GM19455 (cell line): ENCODE data around the gene XBP1.
"Not testable (repeated sequence)": the region's sequence is repeated elsewhere in the genome, so short reads cannot be mapped to it uniquely, and the experiment has no call there.

Source experiments
- ATAC-seq: cut with Tn5 transposase; IDR thresholded peaks from one replicate; pipeline ENCODE4 v1.9.1; 2021; ENCODE audit not compliant: unreplicated experiment

Gene XBP1

DNA sequence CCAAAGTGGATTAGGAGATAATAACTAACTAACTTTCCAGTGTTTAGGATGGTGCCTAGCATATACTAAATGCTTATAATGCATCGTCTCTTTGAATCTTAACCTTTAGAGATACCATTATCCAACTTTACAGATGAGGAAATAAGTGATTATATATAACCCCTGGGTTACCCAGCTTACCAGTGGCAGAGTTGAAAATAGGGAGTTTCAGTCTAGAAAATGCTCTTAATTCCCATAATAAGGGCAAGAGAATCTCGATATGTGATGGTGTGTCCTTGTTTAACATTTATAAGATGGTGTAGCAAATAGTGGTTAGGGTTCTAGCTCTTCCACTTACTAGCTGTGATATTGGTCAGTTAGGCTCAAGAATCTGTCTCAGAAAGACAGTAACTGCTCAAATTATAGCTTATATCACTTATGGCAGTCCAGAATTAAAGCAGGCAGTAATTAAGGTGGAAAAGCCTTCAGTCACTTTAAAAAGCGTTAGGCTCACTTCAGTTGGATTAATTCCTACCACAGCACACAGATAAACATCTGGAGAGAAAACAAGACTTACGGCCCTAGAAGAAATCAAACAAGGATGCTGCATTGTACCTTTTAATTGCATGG, 6.3 kb downstream of the XBP1 start:
- ATAC-seq, result no peak

DNA sequence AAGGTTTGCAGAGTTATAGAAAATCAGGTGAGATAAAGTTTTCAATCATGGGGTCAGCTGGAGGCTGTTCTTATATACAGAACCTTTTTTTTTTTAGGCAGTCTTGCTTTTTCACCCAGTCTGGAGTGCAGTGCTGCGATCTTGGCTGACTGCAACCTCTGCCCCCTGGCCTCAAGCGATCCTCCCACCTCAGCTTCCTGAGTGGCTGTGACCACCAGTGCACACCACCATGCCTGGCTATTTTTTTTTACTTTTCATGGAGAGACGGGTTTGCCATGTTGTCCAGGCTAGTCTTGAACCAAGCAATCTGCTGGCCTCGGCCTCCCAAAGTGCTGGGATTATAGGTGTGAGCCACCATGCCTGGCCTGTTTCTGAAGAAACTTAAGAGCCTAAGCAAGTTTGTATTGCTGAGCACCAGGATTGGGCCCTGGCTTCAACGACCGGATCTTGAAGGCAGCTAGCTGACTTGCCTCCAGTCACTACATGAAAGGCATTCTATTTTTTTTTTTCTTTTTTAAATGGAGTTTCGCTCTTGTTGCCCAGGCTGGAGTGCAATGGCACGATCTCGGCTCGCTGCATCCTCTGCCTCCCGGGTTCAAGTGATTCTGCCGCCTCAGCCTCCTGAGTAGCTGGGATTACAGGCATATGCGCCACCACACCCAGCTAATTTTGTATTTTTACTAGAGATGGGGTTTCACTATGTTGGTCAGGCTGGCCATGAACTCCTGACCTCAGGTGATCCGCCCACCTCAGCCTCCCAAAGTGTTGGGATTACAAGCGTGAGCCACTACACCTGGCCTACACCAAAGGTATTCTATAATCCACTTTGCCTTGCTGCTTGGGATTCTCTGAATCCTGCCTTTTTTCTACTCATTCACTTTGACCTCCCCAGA, 7.6 kb downstream of the XBP1 start:
- peak; percentile 39 for ATAC-seq

DNA sequence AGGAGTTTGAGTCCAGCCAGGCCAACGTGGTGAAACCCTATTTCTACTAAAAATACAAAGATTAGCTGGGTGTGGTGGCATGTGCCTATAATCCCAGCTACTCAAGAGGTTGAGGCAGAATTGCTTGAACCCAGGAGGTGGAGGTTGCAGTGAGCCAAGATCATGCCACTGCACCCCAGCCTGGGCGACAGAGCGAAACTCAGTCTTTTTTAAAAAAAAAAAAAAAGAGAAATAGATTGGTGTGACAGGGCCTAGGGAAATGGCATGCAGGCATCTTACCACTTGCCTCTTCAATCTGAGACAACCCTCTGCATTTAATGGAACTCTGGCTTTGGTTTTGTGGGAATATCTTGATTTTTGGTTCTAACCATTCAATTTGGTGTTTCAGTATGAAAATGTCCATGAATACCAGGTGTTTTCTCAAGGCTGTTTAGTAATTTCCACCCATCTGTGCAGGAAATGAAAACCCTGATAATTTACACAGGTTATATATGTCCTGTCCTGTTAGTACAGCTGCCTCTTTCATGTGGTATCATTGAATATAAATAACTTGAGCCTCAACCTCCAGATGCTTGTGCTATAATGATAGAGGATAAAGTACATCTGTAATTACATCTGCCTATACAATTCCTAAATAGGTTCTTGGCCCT, 8.4 kb downstream of the XBP1 start:
- ATAC-seq, result peak; percentile 57

DNA sequence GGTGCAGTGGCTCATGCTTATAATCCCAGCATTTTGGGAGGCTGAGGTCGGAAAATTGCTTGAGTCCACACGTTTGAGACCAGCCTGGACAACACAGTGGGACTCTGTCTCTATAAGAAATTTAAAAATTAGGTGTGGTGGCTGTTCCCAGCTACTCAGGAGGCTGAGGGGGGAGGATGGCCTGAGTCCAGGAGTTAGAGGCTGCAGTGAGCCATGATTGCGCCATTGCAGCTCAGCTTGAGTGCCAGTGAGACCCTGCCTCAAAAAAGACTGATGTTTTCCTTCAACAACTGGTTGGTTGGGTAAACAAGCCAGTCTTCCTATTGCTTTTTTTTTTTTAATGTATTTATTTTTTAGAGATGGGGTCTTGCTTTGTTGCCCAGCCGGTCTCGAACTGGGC, 9.2 kb downstream of the XBP1 start:
- no peak for ATAC-seq

DNA sequence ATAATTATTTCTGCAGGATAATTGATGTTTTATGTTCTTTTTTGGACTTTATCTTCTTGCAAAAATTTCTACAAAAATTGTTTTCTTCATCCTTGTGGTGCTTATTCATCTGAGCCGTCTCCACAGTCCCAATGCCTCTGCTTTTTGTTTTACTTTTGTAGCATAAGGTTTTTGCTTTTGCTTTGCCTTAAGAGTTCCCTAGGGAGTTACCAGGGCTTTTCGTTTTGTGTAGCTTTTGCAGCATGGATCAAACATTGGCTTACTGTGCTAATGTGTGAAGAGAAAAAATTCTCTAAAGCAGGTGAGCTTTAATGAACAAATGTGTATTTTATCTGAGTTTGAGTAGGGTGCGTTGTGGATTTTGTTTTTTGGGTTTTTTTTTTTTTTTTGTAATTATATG, 11.8 kb downstream of the XBP1 start:
- no peak for ATAC-seq

DNA sequence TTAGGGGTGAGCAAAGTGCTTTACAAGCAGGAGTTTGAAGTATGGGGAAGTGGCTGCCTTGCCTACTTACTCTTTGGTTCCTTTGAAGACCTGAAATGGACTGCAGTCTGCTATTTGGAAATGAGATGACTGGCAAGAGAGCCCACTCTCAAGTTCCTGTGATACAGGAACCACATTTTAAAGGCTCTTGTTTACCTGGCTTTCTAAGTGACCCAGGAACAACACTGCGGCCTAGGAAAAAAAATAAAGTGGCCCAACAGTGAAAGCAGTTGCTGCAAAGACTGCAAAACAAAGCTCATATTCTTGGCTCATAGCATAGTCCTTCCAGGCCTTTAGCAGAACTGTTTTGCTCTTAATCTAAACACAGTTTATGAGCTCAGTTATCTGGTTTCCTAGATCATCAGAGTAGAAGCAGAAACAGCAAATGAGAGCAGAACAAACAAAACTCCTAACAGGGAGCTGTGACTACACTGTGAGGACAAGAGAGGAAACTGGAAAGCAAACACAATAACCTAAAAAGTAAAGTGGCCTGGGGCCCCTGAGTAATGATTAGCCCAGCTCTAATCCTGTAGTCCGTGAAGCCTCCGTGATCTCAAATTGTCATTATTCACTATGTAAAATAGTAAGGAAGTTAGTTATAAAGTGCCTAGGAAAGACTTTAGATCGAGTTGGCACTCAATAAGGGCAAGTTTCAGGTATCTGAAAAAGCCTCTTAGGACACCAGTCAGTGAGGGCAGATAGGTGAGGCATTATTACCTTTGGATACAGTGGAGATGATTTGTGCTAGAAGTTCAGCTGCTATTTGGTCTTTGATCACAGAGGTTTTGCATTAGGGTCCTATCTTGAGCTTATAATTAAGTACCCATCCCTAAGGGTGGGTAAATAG, 16.3 kb downstream of the XBP1 start:
- no peak for ATAC-seq

DNA sequence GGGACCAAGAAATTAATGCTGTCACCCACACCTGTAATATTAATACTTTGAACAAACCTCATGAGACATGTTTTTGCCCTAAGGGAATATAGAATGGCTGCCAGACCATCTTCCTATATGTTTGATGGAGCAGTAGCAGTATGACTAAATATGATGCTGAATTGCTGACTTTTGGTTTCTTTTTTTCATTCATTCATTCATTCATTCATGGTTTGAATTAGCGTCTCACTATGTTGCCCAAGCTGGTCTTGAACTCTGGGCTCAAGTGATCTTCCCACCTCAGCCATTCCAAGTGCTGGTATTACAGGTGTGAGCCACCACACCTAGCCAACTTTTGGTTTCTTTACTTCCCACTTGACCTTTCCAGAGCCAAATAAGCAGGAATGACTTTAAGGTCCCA, 20.1 kb downstream of the XBP1 start:
- no peak for ATAC-seq

DNA sequence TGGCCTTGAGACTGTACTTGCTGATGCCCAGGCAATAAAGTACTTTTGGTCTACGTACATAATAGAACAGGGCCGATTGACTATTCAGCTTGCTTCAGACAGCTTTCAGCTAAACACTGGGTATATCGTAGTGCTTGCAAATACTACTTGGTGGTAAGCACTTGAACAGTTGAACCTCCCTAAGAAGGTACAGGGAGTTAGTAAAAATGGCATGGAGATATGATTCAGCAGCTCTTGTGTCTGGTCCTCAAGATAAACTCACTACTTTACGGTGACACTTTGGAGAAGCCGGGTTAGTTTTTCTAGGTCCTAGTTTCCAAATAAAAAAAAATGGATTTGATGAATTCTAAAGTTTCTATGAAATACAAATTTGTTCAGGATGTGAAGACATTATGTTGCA, 20.5 kb downstream of the XBP1 start:
- no peak for ATAC-seq

DNA sequence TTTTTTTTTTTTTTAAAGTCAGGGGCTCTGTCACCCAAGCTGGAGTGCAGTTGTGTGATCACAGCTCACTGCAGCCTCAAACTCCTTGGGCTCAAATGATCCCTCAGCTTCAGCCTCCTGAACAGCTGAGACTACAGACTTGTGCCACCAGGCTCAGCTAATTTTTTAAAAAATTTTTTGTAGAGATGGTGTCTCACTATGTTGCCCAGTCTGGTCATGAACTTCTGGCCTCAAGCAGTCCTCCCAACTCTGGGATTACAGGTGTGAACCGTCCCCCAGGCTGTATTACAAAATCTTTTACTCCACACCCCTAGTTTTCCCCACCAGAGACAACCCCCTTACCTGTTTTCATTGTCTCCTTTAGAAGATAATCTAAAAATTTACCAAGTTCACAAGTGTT, 26.0 kb downstream of the XBP1 start:
- no peak for ATAC-seq

DNA sequence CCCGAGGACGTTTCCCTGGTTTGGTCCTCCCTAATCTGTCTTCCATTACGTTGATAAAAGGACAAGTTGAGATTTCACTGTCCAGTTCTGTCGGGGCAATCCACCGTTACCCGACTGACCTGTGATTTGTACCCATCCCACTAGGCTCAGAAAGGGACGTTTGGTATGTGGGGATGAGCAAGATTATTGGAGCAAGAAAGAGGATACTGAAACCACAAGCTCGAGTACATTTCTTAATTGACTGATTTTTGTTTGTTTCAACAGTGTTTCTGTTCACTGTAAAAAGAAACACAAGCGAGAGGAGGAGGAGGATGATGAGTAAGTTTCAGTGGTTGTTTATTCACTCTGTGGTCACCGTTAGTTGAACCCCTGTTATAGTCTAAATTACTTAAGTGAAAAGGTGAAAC, 26.9 kb downstream of the XBP1 start:
- ATAC-seq, result peak; percentile 21

DNA sequence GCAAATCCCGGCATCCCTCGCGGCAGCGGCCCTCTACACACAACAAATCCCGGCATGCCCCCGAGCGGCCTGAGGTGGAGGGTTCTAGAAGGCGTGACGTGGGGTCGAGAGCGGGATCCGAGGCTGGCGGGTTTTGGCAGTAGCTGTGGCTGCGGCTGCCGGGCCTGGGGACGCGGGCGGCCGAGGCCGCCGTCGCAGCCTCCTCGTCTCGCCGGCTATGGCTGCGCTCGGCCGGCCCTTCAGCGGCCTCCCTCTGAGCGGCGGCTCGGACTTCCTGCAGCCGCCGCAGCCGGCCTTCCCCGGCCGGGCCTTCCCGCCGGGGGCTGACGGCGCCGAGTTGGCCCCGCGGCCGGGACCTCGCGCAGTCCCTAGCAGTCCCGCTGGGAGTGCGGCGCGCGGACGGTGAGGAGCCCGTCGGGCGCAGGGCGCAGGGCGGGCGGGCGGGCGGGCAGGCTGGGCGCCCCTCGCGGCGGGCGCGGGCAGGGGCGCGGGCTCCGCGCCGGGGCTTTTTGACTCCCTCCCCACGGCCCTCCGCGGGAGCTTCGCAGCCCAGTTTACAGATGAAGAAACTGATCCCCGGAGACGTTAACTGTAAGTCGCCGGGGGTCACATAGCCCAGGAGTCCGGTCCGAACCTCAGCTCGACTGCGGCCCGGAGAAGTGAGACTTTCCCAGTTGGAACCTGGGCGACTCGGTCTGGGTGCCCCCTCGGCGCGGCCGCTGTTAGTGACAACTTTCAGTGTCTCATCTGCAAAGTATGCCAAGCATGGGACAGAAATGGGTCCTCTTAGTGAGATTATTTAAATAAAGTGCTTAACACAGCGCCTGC, 27.5 kb downstream of the XBP1 start, which contains the start of gene CCDC117:
Gene CCDC117 (plus strand): TSS at position 63 of the 828 bp plus-strand sequence. CDS start 155 bp downstream, at position 218.
- peak; percentile 85 for ATAC-seq

DNA sequence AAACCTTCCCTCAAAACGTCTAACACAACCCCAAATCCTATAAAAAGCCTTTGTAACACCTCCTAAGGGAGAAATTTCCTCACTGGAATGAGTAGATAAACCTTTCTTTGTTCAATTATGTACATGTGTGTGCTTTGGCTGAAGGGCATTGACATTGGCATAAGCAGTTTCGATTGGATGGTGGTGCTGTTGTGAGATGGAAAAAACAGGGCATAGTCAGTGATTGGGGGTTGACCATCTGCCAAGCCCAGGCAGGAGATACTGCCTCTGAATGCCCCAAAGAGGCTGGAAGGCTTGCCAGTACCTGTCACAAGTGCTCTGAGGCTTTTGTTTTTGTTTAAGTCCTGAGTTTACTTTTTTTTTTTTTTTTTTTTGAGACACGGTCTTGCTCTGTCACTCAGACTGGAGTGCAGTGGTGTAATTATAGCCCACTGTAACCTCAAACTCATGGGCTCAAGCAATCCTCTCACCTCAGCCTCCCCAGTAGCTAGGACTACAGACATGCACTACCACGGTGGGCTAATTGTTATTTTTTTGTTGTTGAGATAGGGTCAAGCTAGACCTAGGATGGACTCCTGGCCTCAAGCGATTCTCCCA, 29.1 kb downstream of the XBP1 start:
- no peak for ATAC-seq

DNA sequence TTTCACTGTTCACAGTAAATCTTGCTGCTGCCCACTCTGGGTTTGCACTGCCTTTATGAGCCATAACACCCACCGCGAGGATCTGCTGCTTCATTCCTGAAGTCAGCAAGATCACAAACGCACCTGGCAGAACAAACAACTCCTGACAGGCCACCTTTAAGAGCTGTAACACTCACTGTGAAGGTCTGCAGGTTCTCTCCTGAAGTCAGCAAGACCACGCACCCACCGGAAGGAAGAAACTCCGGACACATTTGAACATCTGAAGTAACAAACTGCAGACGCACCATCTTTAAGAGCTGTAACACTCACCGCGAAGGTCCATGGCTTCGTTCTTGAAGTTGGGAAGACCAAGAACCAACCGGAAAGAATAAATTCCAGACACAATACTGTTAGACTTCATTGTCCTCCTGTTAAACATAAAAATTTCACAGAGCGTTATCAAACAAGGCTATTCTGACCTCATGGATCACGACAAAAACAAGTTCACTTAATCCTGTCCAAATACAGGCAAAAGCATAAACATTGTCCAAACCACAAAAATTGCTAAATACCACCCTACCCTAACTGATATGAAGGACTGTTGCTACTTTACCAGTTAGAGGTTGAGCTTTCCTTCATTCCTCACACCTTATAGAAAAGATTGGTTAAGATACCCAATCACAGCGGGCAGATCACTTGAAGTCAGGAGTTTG, 30.8 kb downstream of the XBP1 start:
- no peak for ATAC-seq

DNA sequence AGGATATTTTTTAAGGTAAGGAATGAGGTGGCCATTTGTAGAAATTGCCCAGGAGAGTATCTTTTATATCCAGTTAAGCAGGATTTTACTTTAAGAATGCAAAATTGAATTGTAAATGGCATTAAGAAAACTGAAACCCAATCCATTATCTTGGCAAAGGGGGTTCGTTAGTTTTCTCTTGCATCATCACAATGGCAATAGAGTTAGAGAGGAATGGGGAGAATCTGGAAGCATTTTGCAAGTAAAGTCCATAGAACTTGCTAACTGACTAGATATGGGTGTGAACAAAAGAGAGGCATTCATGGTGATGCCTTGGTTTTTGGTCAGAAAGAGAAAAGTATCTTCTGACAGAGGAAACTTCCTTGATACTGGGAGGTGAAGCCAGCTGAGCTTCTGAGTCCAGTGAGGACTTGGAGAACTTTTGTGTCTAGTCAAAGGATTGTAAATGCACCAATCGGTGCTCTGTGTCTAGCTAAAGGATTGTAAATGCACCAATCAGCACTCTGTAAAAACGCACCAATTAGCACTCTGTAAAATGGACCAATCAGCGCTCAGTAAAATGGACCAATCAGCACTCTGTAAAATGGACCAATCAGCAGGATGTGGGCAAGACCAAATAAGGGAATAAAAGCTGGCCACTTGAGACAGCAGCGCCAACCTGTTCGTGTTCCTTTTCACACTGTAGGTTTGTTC, 31.5 kb downstream of the XBP1 start:
- ATAC-seq, result no peak

DNA sequence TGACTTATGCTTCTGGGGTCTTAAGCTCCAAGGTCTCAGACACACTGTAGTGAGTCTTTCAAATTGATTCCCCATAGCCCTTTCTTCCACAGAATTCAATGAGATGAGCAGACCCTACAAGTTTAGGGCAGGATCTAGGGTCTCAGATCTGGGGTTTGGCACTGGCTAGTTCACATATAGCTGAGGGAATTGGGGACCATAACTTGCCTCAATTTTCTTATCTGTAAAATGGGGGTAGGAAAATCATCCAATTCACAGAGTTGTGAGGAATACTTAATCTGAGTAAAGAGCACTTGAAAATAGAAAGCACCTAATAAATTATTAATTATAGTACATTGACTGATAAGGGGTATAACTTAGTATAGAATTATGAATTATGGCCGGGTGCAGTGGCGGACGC, 33.7 kb downstream of the XBP1 start:
- ATAC-seq, result no peak

DNA sequence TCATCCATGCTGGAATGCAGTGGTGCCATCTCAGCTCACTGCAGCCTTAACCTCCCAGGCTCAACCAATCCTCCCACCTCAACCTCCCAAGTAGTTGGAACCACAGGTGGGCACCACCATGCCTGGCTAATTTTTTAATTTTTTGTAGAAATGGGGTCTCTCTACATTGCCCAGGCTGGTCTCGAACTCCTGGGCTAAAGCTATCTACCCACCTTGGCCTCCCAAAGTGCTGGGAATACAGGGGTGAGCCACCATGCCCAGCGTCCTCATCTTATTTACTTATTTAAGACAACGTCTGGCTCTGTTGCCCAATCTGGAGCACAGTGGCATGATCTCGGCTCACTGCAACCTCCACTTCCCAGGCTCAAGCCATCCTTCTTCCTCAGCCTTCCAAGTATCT, 38.4 kb downstream of the XBP1 start:
- ATAC-seq, result not testable (repeated sequence)

DNA sequence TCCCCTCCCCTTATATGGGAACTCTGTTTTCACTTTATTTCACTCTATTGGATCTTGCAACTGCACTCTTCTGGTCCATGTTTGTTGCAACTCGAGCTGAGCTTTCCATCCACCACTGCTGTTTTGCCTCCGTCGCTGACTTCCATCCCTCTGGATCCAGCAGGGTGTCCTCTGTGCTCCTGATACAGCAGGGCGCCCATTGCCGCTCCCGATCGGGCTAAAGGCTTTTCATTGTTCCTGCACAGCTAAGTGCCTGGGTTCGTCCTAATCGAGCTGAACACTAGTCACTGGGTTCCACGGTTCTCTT, 39.0 kb downstream of the XBP1 start:
- no peak for ATAC-seq

DNA sequence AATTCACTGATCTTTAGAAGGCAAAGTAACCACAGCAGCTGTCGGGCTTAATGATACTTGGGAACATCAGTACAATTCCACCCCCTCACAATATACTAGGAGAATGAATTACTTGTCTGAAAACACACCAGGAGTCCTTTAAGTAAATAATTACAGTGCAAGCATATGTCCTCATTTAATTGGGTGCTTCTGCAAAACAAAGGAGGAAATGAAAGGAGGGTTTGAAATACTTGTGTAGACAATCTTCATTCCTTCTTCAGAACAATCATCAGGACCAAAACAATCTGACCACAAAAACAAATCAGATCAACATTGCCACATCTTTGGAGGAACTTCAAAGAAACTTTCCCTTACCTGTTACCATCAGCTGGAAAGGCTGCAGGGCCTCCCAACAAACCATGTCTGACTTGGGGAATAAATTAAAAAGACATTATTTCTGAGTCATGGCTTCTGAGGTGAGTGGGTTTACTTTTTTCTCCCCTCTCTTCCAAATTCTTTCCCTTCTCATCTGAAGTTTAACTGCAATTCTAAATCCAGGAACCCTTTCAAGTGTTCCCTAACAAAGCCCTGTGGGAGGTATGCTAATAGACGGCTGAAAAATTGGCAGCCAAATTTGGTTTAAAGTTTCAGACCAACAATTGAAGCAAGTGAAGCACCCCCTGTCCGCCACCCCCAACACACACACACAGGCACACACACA, 40.4 kb downstream of the XBP1 start:
- no peak for ATAC-seq
